IPS DF 4.7 (cell line): ENCODE data around the gene SIMC1.
"Not testable (repeated sequence)": the region's sequence is repeated elsewhere in the genome, so short reads cannot be mapped to it uniquely, and the experiment has no call there.

Experiments used
- DNase-seq: peaks from one replicate; pipeline ENCODE4 v3.0.0-alpha.2; 2013; ENCODE audit warnings: low spot score; ENCODE audit errors: extremely low read depth

The SIMC1 gene

DNA sequence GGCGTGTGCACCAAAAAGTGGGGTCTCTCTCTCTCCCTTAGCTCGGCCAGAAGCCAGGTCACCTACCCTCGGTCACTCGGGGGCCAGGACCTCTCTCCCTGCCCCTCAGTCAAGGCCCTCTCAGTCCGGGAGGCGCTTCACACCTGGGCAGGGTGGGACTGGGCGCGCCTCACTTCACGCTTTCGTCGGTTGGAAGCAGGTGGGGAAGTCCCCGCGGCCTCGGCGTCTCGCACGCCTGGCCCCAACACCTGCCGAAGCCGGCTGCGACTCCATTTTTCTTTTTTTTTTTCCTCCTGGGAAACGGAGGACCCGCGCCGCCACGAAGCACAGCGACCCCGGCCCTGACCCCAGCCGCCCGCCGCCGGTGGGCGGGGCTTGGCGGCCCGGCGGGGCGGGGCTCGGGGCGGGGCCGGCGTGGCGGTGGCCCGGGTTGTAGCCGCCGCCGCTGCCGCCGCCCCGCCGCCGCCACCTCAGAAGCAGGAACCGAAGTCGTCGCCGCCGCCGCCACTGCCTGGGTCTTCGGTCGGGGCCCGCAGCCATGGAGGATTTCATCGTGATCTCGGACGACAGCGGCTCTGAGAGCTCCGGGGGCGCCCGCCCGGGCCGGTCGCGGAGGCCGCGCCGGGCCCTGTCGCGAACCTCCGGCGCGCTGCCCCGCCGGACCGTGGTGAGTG, at the start of gene SIMC1:
SIMC1 (plus strand) TSS at position 454 of the 674 bp plus-strand sequence; CDS start at position 539, 85 bp downstream.
- DNase-seq: not testable (repeated sequence)

DNA sequence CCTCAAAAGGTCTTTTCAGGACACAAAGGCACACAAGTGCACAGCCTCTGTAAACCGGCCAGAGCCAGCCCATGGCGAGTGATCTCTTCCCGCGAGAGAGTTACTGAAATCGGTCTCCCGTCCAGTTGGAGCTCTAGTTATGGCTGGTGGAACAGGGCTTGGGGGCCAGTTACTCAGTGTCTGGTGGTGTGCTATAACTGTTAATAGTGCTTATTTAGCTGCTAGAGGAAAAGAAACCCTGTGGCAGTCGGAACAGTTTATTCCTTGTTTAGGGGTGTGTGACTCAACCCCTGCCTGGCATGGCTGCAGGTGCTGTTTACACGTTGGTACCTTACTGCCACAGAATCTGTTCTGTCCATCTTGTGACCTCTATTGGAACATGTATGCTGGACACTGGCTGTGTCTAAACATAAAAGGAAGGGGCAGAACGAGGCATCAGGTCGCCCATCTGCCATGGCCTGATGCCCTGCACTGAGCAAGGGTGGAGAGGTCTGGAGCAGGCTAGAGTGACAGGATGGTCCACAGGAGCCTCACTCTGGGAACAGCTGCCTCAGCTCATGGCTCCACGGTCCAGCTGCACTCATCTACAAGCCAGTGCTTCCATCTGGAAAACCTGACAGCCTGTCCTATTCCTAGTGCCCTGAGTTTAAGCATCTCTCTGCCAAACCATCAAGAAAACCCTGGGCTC, 49.6 kb upstream of the SIMC1 start:
- DNase-seq: no peak

DNA sequence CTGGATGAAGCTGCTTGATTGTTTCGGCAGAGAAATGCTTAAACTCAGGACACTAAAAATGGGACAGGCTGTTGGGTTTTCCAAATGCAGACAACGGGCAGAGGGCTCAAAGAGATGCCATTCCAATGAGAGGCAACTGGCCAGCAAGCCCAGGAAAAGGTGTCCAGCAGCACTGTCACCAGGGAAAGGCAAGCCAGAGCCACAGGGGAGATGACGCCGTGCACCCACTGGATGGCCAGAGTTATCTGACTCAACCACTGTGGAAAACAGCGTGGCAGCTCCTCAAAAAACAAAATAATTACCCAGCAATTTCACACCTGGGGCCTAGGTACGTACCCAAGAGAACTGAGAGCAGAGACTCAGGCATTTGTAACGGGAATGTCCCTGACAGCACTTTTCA, 48.4 kb upstream of the SIMC1 start:
- no peak for DNase-seq

DNA sequence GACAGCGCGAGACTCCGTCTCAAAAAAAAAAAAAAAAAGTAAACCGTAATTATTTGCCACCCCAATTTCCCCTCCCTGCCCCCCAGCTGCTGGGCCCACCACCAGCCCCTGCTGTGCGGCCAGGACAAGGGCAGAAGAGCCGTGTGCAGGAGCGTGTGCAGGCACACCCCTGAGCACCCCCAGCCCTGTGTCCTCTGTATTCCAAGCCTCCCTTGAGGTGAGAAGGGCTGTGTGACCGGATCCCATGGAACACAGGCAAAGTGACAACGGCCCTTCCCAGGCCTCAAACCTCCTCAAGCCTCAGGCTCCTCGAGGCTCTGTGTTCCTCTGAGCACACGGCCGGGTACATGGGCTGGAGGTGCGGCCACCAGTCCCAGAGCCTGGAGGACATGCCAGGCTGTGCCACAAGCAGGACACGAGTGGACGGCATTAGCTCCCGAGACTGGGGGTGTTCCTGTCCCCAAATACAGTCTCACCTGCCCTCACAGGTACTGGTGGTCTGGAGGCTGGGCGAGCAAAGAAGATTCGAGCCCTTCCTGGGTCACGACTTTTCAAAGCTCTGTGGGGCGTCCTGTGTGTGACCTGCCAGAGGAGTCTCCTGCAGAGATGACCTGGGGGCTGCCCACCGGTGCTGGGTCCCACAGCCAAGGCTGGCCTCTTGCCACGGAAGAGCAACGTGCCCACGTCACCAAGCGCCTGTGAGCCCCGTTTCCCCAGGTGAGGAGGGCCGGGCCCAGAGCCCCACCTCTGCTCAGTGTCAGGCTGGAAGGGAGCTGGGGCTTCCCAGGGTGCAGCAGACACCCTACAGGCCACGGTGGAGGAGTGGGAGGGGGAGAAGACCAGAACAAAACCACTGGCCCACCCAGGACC, 47.1 kb upstream of the SIMC1 start:
- no peak for DNase-seq

DNA sequence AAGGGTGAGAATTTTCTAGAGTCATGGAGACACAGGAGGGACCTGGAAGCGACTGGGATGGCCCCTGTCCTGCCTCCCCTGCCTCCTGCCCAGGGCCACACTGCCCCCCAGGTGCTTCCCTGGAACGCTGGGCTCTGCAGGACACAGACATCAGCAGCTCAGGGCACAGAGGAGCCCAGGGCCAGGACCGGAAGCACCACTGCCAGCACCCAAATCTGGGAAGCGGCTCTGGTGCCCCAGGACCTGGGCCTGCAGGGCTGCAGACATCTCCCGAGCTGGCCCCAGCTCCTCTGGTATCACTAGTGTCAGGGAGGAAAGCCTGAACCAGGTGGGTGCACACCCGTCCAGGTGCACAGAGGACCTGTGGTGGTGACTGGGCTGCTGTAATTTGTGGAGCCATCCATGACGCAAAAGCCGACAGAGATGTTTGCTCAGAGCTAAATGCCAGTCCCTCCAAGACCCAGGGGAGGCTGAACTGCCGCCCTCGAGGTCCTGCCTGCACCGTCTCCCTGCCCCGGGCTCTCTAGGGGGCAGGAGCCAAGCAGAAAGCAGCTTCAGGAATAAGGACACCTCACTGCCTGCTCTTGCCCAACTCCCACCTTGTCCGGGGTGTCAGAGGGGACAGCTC, 46.0 kb upstream of the SIMC1 start:
- no peak for DNase-seq

DNA sequence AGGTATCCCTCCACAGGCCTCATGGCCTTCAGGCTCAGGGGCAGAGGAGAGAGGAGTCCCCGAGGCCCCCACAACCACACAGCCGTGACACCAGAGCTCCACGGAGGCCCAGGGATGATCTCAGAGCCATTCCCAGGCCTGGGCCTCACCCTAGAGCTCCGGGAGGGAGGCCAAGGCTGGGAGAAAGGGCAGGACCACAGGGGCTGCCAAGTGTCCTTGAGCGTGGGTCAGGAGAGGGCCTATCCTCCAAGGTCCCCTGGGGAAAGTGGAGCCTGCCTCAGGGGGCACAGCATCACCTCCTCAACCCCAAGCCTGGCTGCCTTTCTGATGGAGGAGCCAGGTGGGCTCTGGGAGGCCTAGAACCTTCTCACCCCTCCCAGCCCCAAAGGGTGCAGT, 45.5 kb upstream of the SIMC1 start:
- not testable (repeated sequence) for DNase-seq

DNA sequence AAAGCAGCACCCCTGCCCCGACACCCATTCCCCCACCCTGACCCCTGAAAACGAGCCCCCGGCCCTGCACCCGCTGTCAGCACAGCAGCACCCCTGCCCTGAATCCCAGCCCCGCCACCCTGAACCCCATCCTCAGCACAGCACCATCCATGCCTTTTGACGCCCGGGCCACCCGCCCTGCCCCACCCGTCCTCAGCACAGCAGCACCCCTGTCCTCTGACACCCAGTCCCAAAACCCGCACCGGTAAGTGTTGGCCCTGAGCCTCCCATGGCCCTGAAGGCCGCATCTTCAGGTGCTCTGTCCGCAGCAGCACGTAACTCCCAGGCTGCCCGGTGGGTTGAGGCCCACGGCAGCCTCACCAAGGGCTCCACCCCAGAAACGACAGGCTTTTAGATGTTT, 44.6 kb upstream of the SIMC1 start:
- not testable (repeated sequence) for DNase-seq

DNA sequence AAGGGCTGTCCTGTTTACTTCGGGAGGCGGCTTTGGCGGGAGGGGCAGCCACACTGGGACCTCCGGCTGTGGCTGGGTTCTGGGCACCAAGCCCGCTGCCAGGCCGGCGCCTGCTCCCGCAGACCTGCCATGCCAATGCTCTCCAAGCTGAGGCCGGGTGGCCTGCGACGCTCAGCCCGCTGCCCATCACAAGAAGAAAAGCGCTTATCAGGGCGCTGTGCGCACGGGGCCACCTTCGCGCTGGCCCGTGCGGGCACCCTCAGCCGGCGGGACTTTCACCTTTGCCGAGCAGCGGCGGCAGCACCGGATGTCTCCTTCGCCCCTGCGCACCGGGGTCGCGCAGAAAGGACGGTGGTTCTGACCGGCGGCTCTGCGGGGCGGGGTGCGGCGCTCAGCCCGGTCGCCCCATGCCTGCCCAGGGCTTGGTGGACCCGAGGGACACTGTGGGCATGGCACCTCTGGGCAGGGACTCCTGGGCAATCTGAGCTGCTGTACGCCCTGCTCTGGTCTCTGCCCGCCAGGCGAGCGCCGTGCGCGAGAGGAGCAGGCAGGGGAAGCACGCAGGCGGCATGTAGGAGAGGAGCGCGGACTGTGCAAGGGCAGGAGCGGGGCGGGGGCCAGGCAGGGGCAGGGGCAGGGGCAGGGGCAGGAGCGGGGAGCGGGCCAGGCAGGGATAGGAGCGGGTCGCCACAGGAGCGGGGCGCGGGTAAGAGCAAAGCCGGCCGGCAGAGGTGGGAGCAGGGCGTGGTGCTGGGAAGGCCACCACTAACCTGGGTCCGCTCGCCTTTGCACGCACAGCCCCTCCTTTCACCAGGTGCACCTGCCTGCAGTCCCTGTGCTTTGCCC, 43.8 kb upstream of the SIMC1 start:
- not testable (repeated sequence) for DNase-seq

DNA sequence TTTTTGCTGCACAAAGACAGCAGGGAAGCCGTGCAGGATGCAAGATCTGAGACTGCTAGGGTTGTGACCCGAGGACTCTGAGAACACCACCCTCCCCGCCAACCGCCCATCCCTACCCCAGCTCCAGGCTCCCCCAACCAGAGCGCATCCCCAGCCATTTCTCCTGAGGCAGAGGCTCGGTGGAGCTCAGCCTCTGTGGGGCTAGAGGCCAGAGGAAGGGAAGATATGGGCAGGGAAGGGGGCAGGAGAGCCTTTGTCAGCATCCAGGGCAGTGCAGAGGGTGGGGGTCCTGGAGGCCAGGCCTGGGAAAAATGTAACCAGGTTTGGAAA, 43.2 kb upstream of the SIMC1 start:
- not testable (repeated sequence) for DNase-seq

DNA sequence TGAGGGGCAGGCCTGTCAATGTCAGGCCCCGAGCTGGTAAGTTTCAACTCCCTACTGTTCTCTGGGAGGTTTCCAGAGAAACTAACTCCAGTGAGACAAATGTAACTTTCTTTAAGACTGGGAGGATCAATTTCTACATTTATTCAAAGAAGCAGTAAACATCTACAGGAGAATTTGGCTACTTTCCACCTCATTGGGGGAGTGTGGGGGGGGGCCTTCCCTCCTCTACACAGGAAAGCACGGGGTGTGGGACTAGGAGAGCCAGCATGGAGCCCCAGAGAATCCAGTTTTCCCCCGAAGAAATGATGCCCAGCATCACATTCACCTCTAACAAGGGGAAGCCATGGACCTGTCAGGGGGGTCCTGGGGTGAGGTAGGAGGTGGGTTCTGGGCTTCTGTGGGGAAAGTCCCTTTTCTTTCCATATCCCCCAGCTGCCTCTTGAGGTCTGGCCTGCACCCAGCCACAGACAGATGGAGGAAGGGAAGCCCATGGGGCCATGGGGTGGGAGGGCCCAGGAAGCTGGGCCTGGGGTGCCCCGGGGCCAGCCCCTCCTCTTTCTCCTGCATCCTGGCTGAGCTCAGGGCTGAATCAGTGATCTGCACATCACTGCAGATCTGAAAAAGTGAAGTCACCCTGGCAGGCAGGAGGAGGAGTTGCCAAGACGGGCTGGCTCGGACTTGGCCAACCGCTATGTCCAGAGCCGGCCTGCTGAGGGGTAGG, 42.6 kb upstream of the SIMC1 start:
- DNase-seq: not testable (repeated sequence)

DNA sequence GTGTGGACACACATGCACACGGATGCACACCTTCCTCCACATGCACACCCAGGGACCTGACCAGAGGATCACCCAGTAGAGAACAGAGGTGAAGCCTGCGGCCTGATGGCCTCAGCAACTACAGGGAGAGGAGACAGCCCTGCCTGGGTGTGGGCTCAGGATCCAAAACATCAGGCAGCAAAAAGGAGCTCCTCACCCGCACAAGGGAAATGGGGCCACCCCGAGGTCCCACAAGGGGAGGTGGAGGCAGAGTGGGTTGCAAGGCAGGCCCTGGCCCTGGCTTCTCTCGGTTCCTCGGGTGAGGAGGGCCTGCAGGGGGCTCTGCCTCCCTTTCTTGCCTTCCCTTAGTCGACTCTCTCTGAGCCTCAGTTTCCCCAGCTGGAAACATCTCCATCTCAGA, 41.4 kb upstream of the SIMC1 start:
- not testable (repeated sequence) for DNase-seq

DNA sequence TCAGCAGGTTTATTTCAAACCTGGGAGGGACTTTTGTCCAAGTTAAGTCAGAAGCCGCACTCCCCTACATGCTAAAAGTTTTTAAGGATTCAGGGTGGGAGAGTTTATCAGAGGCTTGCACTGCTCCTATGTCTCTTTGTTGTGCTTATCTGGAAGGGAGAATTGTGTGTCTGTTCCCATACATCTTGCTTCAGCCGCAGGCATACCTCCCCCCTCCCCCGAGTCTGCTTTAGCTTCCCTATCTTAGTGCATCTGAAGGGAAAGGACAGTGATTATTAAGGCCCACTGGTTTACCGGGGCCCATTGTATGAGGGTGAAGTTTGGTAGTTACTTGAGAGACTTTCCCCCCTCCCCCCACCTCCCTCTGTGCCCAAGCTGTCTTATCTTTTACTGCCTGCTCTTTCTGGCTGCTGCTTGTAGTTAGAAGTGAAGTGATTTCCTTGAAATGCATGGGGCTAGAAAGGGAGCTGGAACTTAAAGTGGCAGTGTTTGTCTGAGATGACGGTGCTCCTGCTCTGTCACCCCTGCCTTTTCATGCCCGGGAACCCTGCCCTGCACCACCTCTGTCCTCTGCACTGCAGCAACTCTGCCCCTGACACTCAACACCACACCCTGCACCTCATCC, 40.9 kb upstream of the SIMC1 start:
- DNase-seq: not testable (repeated sequence)

DNA sequence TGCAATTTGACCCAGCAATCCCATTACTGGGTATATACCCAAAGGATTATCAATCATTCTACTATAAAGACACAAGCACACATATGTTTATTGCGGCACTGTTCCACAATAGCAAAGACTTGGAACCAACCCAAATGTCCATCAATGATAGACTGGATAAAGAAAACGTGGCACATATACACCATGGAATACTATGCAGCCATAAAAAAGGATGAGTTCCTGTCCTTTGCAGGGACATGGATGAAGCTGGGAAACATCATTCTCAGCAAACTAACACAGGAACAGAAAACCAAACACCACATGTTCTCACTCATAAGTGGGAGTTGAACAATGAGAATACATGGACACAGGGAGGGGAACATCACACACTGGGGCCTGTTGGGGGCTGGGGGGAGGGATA, 39.9 kb upstream of the SIMC1 start:
- DNase-seq: not testable (repeated sequence)

DNA sequence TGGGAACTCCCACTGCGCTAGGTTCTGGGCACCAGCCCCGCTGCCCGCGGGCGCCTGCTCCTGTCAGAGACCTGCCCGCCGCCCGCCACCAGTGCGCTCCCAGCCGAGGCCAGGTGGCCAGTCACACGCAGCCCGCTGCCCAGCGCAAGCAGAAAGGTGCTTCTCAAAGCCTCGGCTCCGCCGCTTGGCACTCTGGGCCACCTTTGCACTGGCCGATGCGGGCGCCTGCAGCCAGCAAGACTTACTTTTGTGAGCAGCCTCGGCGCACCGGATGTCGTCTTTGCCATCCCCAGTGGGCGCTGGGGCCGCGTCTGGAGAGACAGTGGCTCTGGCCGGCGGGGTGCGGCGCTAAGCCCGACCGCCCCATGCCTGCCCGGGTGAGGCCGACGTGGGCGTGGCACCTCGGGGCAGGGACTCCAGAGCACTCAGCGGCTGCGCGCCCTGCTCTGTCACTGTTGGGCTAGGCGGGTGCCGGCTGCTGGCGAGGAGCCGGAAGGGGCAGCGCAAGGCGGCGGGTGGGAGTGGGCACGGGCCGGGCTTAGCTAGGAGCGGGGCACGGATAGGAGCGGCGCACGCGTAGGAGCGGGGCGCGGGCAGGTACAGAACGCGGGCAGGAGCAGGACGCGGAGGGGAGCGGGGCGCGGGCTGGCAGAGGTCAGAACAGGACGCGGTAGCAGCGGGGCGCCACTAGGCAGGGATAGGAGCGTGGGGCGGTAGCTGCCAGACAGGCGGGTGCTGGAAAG, 39.1 kb upstream of the SIMC1 start:
- DNase-seq: not testable (repeated sequence)

DNA sequence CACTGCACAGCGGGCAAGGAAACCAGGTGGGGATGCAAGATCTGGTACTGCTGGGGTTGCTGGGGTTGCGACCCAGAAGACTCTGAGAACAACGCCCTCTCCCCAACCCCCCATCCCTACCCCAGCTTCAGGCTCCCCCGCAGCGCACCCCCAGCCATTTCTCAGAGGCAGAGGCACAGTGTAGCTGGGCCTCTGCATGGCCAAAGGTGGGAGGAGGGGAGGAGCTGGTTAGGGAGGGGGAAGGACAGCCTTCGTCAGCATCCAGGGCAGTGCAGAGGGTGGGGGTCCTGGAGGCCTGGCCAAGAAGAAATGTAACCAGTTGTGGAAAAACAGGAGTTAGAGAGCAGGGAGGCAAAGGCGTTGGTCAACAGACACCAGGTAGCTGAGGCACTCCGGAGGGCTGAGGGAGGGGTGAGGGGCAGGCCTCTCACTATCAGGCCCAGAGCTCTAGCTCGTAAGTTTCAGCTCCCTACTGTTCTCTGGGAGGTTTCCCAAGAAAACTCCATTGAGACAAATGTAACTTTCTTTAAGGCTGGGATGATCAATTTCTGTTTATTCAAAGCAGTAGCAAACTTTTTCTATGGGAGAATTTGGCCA, 38.3 kb upstream of the SIMC1 start:
- not testable (repeated sequence) for DNase-seq

DNA sequence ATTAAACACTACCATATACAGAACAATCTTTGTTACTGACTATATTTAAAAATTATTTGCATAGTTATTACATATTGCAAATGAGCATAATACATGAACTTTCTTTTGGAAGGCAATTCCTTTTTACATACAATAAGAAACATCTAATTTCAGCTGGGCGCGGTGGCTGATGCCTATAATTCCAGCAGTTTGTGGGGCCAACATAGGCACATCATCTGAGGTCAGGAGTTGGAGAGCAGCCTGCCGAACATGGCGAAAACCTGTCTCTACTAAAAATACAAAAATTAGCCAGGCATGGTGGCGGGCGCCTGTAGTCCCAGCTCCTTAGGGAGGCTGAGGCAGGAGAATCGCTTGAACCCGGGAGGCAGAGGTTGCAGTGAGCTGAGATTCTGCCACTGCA, 36.4 kb upstream of the SIMC1 start:
- no peak for DNase-seq

DNA sequence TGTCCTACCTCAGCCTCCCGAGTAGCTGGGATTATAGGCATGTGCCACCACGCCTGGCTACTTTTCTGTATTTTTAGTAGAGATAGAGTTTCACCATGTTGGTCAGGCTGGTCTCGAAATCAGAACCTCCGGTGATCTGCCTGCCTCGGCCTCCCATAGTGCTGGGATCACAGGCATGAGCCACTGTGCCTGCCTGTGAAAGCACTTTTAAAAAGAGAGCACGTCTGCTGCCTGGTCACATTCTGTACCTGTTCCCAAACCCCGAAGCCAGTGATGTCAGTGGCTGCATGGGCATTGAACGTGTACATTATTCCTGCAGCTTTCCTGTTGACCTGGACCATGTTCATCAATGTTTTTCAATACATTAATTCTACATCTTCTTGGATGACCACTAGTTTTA, 35.1 kb upstream of the SIMC1 start:
- no peak for DNase-seq

DNA sequence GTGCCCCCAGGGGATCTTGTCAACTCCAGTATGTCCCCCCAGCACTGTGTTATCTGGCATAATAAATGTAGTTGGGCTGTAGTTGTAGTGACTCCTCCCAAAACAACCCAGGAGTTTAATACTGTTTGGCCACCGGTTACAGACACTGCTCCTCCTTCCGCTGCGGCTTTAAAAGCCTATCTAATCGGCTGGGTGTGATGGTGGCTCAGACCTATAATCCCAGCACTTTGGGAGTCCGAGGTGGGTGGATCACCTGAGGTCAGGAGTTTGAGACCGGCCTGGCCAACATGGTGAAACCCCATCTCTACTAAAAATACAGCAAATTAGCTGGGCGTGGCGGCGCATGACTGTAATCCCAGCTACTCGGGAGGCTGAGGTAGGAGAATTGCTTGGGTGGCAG, 34.7 kb upstream of the SIMC1 start:
- DNase-seq: not testable (repeated sequence)
